ENCODE results near the gene TFF2.
A peak's percentile ranks its signal among the peaks of the same experiment; 100 is the strongest.

TFF2 gene

GRCh38 chr21:42347601-42348327 is 3.0 kb downstream of the TFF2 start:
- no peak for ATAC-seq
- no peak for DNase-seq (ENCODE audit: low spot score in 2 of 2)
- Mint-ChIP-seq H3K27ac (no peak overlapping the region), H3K36me3 (no peaks in the 10 kb centered on the region), H3K4me3 (no peak overlapping the region), H3K9me3 (no peaks in the 10 kb centered on the region), H3K4me1 (no peaks in the 10 kb centered on the region)

GRCh38 chr21:42346866-42347600 is 3.8 kb downstream of the TFF2 start:
- ATAC-seq: no peak

GRCh38 chr21:42346441-42346840 is 4.4 kb downstream of the TFF2 start:
- ATAC-seq (no peak), DNase-seq (ENCODE audit: low spot score in 2 of 2) (no peak)
- Mint-ChIP-seq H3K36me3 (no peaks in the 10 kb centered on the region), H3K4me1 (no peaks in the 10 kb centered on the region), H3K9me3 (no peaks in the 10 kb centered on the region), H3K4me3 (no peak overlapping the region), H3K27ac (no peak overlapping the region)

More at GRCh38 chr21:42346866-42347600, 3.8 kb downstream of the TFF2 start:
- no peaks in the 10 kb centered on the region for H3K36me3 Mint-ChIP-seq
- no peak overlapping the region for H3K27ac Mint-ChIP-seq
- H3K4me3 Mint-ChIP-seq: no peak overlapping the region
- H3K9me3 Mint-ChIP-seq: no peaks in the 10 kb centered on the region
- H3K4me1 Mint-ChIP-seq: no peaks in the 10 kb centered on the region
- no peak for DNase-seq (ENCODE audit: low spot score in 2 of 2)

- Mint-ChIP-seq H3K4me1 (no peaks in the 10 kb centered on the region), H3K9me3 (no peaks in the 10 kb centered on the region), H3K27ac (no peak overlapping the region), H3K36me3 (no peaks in the 10 kb centered on the region), H3K4me3 (no peak overlapping the region)
- DNase-seq (ENCODE audit: low spot score in 2 of 2): no peak
- ATAC-seq: no peak
Observed at GRCh38 chr21:42344631-42345030, 6.2 kb downstream of the TFF2 start.

GRCh38 chr21:42343963-42344510 is 6.8 kb downstream of the TFF2 start:
- no peaks in the 10 kb centered on the region for H3K36me3 Mint-ChIP-seq
- no peak overlapping the region for H3K4me3 Mint-ChIP-seq
- DNase-seq (ENCODE audit: low spot score in 2 of 2): no peak
- H3K4me1 Mint-ChIP-seq: peaks cover 6% of the 10 kb centered on the region
- no peak for ATAC-seq
- H3K9me3 Mint-ChIP-seq: no peaks in the 10 kb centered on the region
- H3K27ac Mint-ChIP-seq: no peak overlapping the region

- H3K9me3 Mint-ChIP-seq: no peaks in the 10 kb centered on the region
- H3K27ac Mint-ChIP-seq: no peak overlapping the region
- ATAC-seq (no peak), DNase-seq (ENCODE audit: low spot score in 2 of 2) (no peak)
- peaks cover 11% of the 10 kb centered on the region for H3K4me1 Mint-ChIP-seq
- H3K4me3 Mint-ChIP-seq: no peak overlapping the region
- no peaks in the 10 kb centered on the region for H3K36me3 Mint-ChIP-seq
Observed at GRCh38 chr21:42343556-42343955, 7.2 kb downstream of the TFF2 start.

- H3K4me3 Mint-ChIP-seq: no peak overlapping the region
- H3K9me3 Mint-ChIP-seq: no peaks in the 10 kb centered on the region
- H3K4me1 Mint-ChIP-seq: peaks cover 15% of the 10 kb centered on the region
- DNase-seq (ENCODE audit: low spot score in 2 of 2) (no peak), ATAC-seq (no peak)
- no peaks in the 10 kb centered on the region for H3K36me3 Mint-ChIP-seq
- H3K27ac Mint-ChIP-seq: no peak overlapping the region
Observed at GRCh38 chr21:42343101-42343500, 7.7 kb downstream of the TFF2 start.

- Mint-ChIP-seq H3K4me3 (no peak overlapping the region), H3K27ac (no peak overlapping the region), H3K4me1 (peaks cover 24% of the 10 kb centered on the region), H3K36me3 (no peaks in the 10 kb centered on the region), H3K9me3 (no peaks in the 10 kb centered on the region)
- DNase-seq (ENCODE audit: low spot score in 2 of 2) (no peak), ATAC-seq (no peak)
Observed at GRCh38 chr21:42341776-42342542, 8.8 kb downstream of the TFF2 start.

- Mint-ChIP-seq H3K36me3 (no peaks in the 10 kb centered on the region), H3K9me3 (no peaks in the 10 kb centered on the region), H3K4me3 (no peak overlapping the region), H3K4me1 (peaks cover 24% of the 10 kb centered on the region), H3K27ac (no peak overlapping the region)
- no peak for DNase-seq (ENCODE audit: low spot score in 2 of 2)
- ATAC-seq: no peak
Observed at GRCh38 chr21:42340187-42341050, 10.4 kb downstream of the TFF2 start.

- DNase-seq (ENCODE audit: low spot score in 2 of 2) (peak in 1 of 2 donors; percentile 72), ATAC-seq (peak; percentile 93)
- Mint-ChIP-seq H3K27ac (peak overlapping the region; percentile 64), H3K4me3 (peak overlapping the region; percentile 29), H3K9me3 (no peaks in the 10 kb centered on the region), H3K36me3 (no peaks in the 10 kb centered on the region), H3K4me1 (peaks cover 24% of the 10 kb centered on the region)
Observed at GRCh38 chr21:42338729-42339715, 11.8 kb downstream of the TFF2 start.

- Mint-ChIP-seq H3K27ac (peak overlapping the region; percentile 64), H3K4me1 (peaks cover 24% of the 10 kb centered on the region), H3K36me3 (no peaks in the 10 kb centered on the region), H3K4me3 (peak overlapping the region; percentile 27), H3K9me3 (no peaks in the 10 kb centered on the region)
- DNase-seq (ENCODE audit: low spot score in 2 of 2) (peak; percentile 63 to 88), ATAC-seq (peak; percentile 79)
Observed at GRCh38 chr21:42337830-42338728, 12.7 kb downstream of the TFF2 start.

GRCh38 chr21:42337276-42337675 is 13.5 kb downstream of the TFF2 start:
- ATAC-seq (no peak), DNase-seq (ENCODE audit: low spot score in 2 of 2) (no peak)
- H3K27ac Mint-ChIP-seq: no peak overlapping the region
- H3K36me3 Mint-ChIP-seq: no peaks in the 10 kb centered on the region
- peaks cover 24% of the 10 kb centered on the region for H3K4me1 Mint-ChIP-seq
- H3K4me3 Mint-ChIP-seq: peak overlapping the region; percentile 27
- H3K9me3 Mint-ChIP-seq: no peaks in the 10 kb centered on the region

- no peak for DNase-seq (ENCODE audit: low spot score in 2 of 2)
- Mint-ChIP-seq H3K4me3 (no peak overlapping the region), H3K9me3 (peaks cover 3% of the 10 kb centered on the region), H3K36me3 (no peaks in the 10 kb centered on the region), H3K4me1 (peaks cover 24% of the 10 kb centered on the region), H3K27ac (no peak overlapping the region)
- no peak for ATAC-seq
Observed at GRCh38 chr21:42336054-42336453, 14.7 kb downstream of the TFF2 start.

All from stimulated activated effector memory CD8-positive, alpha-beta T cell treated with anti-CD3 and anti-CD28 coated beads, Interleukin-12 subunit alpha, Interleukin-12 subunit beta, amount 100 ng/mL, for 72 hours (primary cell).